A549 (cell line): Measurements from ENCODE around the gene PIK3R6.

Experiments
- CTCF ChIP-seq: fragments of >200 bp; sonication (Bioruptor Twin); formaldehyde crosslinking; IDR thresholded peaks from 3 replicates; pipeline ENCODE4 v1.5.1; 2016
- FOSL2 ChIP-seq, 2 experiments: fragments of 450-650 bp in 1 of 2; fragments of >200 bp in 1 of 2; sonication (Bioruptor Twin) in 1 of 2; formaldehyde crosslinking; IDR thresholded peaks; 2 replicates each; pipeline versions ENCODE4 v1.5.0 to v1.6.1; 2016 to 2020; ENCODE audit warnings: mild to moderate bottlenecking in 1 of 2, moderate library complexity in 1 of 2
- POLR2A ChIP-seq: IDR thresholded peaks from 2 replicates; pipeline ENCODE4 v1.6.1; 2012; ENCODE audit warnings: mild to moderate bottlenecking, low read length
- REST ChIP-seq: fragments of 200-600 bp; sonication (generic); IDR thresholded peaks from 2 replicates; pipeline ENCODE4 v1.6.1; 2016; ENCODE audit warnings: antibody characterized with exemption, mild to moderate bottlenecking, moderate library complexity
- USF2 ChIP-seq: fragments of 450-650 bp; IDR thresholded peaks from 2 replicates; pipeline ENCODE4 v1.6.1; 2014; ENCODE audit warnings: antibody characterized with exemption

GRCh38 chr17:8776248-8776647, 91.2 kb downstream of the PIK3R6 start:
- TF ChIP-seq CTCF: no peak
- no peak for TF ChIP-seq POLR2A
- no peak for TF ChIP-seq FOSL2 (IDR thresholded peaks at IDR 0.05)
- no peak for TF ChIP-seq FOSL2 (CRISPR knock-in tag; IDR thresholded peaks at IDR 0.05)
- TF ChIP-seq USF2: no peak
- no peak for TF ChIP-seq REST
